Naive thymus-derived CD8-positive, alpha-beta T cell (primary cell): ENCODE data around the gene PAXX. TPM values are rescaled to one million over a fixed set of nuclear protein-coding genes. Genes with fewer than 3 reads are reported as not detected.
A peak's percentile ranks its signal among the peaks of the same experiment; 100 is the strongest.

ENCODE experiments used
- ATAC-seq, 2 donors: fragments of 150-1000 bp; cut with Tn5 transposase in 1 of 2; sonication (Bioruptor Pico), chemical (Tn5 transposase) in 1 of 2; 1 replicate in 1 of 2; 2 replicates in 1 of 2; pipeline ENCODE4 v1.10.0; 2021; ENCODE audit warnings: mild to moderate bottlenecking in 2 of 2, moderate library complexity in 2 of 2
- POLR2A ChIA-PET: fragments of 350-600 bp; sonication (Branson Sonifier 250); formaldehyde crosslinking; loops from one replicate; lab custom pipeline; 2021; ENCODE audit warnings: antibody characterized with exemption; lab: Charles Lee
- DNase-seq, 10 donors: peaks; one replicate each; pipeline versions ENCODE4 v3.0.0 to v3.0.0-alpha.2; 2020 to 2022
- H3K27ac Mint-ChIP-seq, 10 donors: one replicate each; pipeline ENCODE4 v1.8.0; 2020 to 2022; ENCODE audit warnings: mild to moderate bottlenecking in 10 of 10, mixed read lengths in 10 of 10, moderate library complexity in 4 of 10, inconsistent platforms in 1 of 10
- H3K27me3 Mint-ChIP-seq, 5 donors: one replicate each; pipeline ENCODE4 v1.8.0; 2021 to 2022; ENCODE audit warnings: mixed read lengths in 5 of 5
- H3K36me3 Mint-ChIP-seq, 3 donors: one replicate each; pipeline ENCODE4 v1.8.0; 2020 to 2022; ENCODE audit warnings: mixed read lengths in 3 of 3, mild to moderate bottlenecking in 2 of 3, inconsistent platforms in 1 of 3
- H3K4me1 Mint-ChIP-seq, 4 donors: one replicate each; pipeline ENCODE4 v1.8.0; 2021 to 2022; ENCODE audit warnings: mixed read lengths in 4 of 4
- H3K4me3 Mint-ChIP-seq, 10 donors: one replicate each; pipeline ENCODE4 v1.8.0; 2020 to 2022; ENCODE audit warnings: mild to moderate bottlenecking in 10 of 10, mixed read lengths in 10 of 10, moderate library complexity in 6 of 10, inconsistent platforms in 1 of 10
- H3K9me3 Mint-ChIP-seq, 9 donors: one replicate each; pipeline ENCODE4 v1.8.0; 2020 to 2022; ENCODE audit warnings: mixed read lengths in 9 of 9, mild to moderate bottlenecking in 3 of 9, inconsistent platforms in 1 of 9, moderate library complexity in 1 of 9
- polyA plus RNA-seq, 3 donors: library from polyadenylated mRNA; unstranded; fragments of 300-500 nt; fragmentation: Illumina TruSeq; gene quantifications; one replicate each; pipeline ENCODE4 v1.2.3, GENCODE V29; 2021
- total RNA-seq, 8 experiments: library from RNA in 2 of 8; stranded (reverse) in 2 of 8; gene quantifications; one replicate each; pipeline ENCODE4 v1.2.3 and lab custom pipeline; 2021 to 2026

The PAXX gene
- total and polyA plus RNA-seq, 5 experiments from 2014 or later = 104 to 137 (median 119) TPM

GRCh38 chr9:137020771-137021567, 28.7 kb downstream of the PAXX start:
- ATAC-seq = no peak
- Mint-ChIP-seq H3K36me3 (peaks cover 0 to 9% (median 0%) of the 10 kb centered on the region in 3 donors), H3K4me3 (no peak overlapping the region), H3K9me3 (no peaks in the 10 kb centered on the region), H3K4me1 (peaks cover 2 to 15% (median 9%) of the 10 kb centered on the region in 4 donors), H3K27ac (no peak overlapping the region), H3K27me3 (no peaks in the 10 kb centered on the region)
- POLR2A ChIA-PET = interaction anchor here (0.6 to 1.2 kb wide), 4 partner anchors 14 to 606 kb away, joined by 3 to 4 read pairs (median 3); no protein-coding TSS in a partner anchor
- no peak for DNase-seq

- no peaks in the 10 kb centered on the region for H3K9me3 Mint-ChIP-seq
- H3K27me3 Mint-ChIP-seq = no peaks in the 10 kb centered on the region
- H3K36me3 Mint-ChIP-seq = peaks cover 0 to 9% (median 0%) of the 10 kb centered on the region in 3 donors
- H3K27ac Mint-ChIP-seq = no peak overlapping the region
- POLR2A ChIA-PET = interaction anchor here (0.6 to 1.2 kb wide), 4 partner anchors 14 to 200 kb away, joined by 3 read pairs; partner anchors contain the start of gene EDF1
- no peak for ATAC-seq
- H3K4me1 Mint-ChIP-seq = peaks cover 3 to 20% (median 12%) of the 10 kb centered on the region in 4 donors
- DNase-seq = no peak
- H3K4me3 Mint-ChIP-seq = no peak overlapping the region
Measured at GRCh38 chr9:137021568-137021978, 29.4 kb downstream of the PAXX start.

GRCh38 chr9:137021979-137022661, 29.9 kb downstream of the PAXX start:
- POLR2A ChIA-PET = interaction anchor here (0.6 kb wide), 3 partner anchors 13 to 156 kb away, joined by 3 to 4 read pairs (median 3); partner anchors contain the start of gene EDF1
- ATAC-seq (peak; percentile 39 to 53), DNase-seq (peak in 7 of 10 donors; percentile 32 to 56 (median 46))
- peak overlapping the region in 4 of 10 donors; percentile 32 to 80 (median 47) for H3K27ac Mint-ChIP-seq
- H3K9me3 Mint-ChIP-seq = no peaks in the 10 kb centered on the region
- peaks cover 0 to 5% (median 0%) of the 10 kb centered on the region in 3 donors for H3K36me3 Mint-ChIP-seq
- H3K4me3 Mint-ChIP-seq = peak overlapping the region in 1 of 10 donors; percentile 38
- H3K4me1 Mint-ChIP-seq = peaks cover 5 to 25% (median 16%) of the 10 kb centered on the region in 4 donors
- no peaks in the 10 kb centered on the region for H3K27me3 Mint-ChIP-seq

- Mint-ChIP-seq H3K4me1 (peaks cover 5 to 29% (median 20%) of the 10 kb centered on the region in 4 donors), H3K4me3 (no peak overlapping the region), H3K27me3 (no peaks in the 10 kb centered on the region), H3K9me3 (no peaks in the 10 kb centered on the region), H3K27ac (no peak overlapping the region), H3K36me3 (peaks cover 0 to 5% (median 0%) of the 10 kb centered on the region in 3 donors)
- no peak for ATAC-seq
- DNase-seq = no peak
- POLR2A ChIA-PET = interaction anchor here (0.6 kb wide), 1 partner anchor 34 kb away, joined by 4 read pairs; no protein-coding TSS in a partner anchor
Measured at GRCh38 chr9:137022662-137023008, 30.4 kb downstream of the PAXX start.

- DNase-seq = no peak
- POLR2A ChIA-PET = no interaction called here
- Mint-ChIP-seq H3K9me3 (no peaks in the 10 kb centered on the region), H3K27ac (peak overlapping the region in 1 of 10 donors; percentile 43), H3K4me3 (no peak overlapping the region), H3K36me3 (peaks cover 0 to 3% (median 0%) of the 10 kb centered on the region in 3 donors), H3K27me3 (no peaks in the 10 kb centered on the region), H3K4me1 (peaks cover 5 to 29% (median 20%) of the 10 kb centered on the region in 4 donors)
- no peak for ATAC-seq
Measured at GRCh38 chr9:137023157-137023556, 30.9 kb downstream of the PAXX start.

GRCh38 chr9:137023583-137023991, 31.4 kb downstream of the PAXX start:
- no peak overlapping the region for H3K4me3 Mint-ChIP-seq
- ATAC-seq = no peak
- no peak overlapping the region for H3K27ac Mint-ChIP-seq
- no peaks in the 10 kb centered on the region for H3K27me3 Mint-ChIP-seq
- no peak for DNase-seq
- POLR2A ChIA-PET = no interaction called here
- H3K36me3 Mint-ChIP-seq = peaks cover 0 to 3% (median 0%) of the 10 kb centered on the region in 3 donors
- no peaks in the 10 kb centered on the region for H3K9me3 Mint-ChIP-seq
- peaks cover 5 to 28% (median 20%) of the 10 kb centered on the region in 4 donors for H3K4me1 Mint-ChIP-seq

GRCh38 chr9:137025517-137025966, 33.3 kb downstream of the PAXX start:
- Mint-ChIP-seq H3K27ac (peak overlapping the region in 1 of 10 donors; percentile 15), H3K9me3 (no peaks in the 10 kb centered on the region), H3K36me3 (no peaks in the 10 kb centered on the region), H3K4me1 (peaks cover 9 to 43% (median 34%) of the 10 kb centered on the region in 4 donors), H3K4me3 (peak overlapping the region in 3 of 10 donors; percentile 14 to 48 (median 22)), H3K27me3 (no peaks in the 10 kb centered on the region)
- ATAC-seq (peak in 1 of 2 donors; percentile 55), DNase-seq (peak in 4 of 10 donors; percentile 35 to 76 (median 52))
- POLR2A ChIA-PET = interaction anchor here (1.2 to 4.9 kb wide), 3 partner anchors 26 to 227 kb away, joined by 3 to 26 read pairs (median 7); partner anchors contain the start of gene C8G

- Mint-ChIP-seq H3K9me3 (no peaks in the 10 kb centered on the region), H3K4me3 (peak overlapping the region in 7 of 10 donors; percentile 25 to 91 (median 81)), H3K27me3 (no peaks in the 10 kb centered on the region), H3K27ac (peak overlapping the region in 4 of 10 donors; percentile 27 to 66 (median 42)), H3K36me3 (no peaks in the 10 kb centered on the region), H3K4me1 (peaks cover 13 to 48% (median 40%) of the 10 kb centered on the region in 4 donors)
- DNase-seq = no peak
- ATAC-seq = no peak
- POLR2A ChIA-PET = interaction anchor here (1.2 to 4.9 kb wide), 3 partner anchors 27 to 228 kb away, joined by 3 to 26 read pairs (median 7); partner anchors contain the start of gene C8G
Measured at GRCh38 chr9:137026384-137026783, 34.2 kb downstream of the PAXX start.

- ATAC-seq = no peak
Measured at GRCh38 chr9:137026828-137027227, 34.6 kb downstream of the PAXX start.

GRCh38 chr9:137027369-137028262, 35.4 kb downstream of the PAXX start, which contains the start of gene ABCA2:
ABCA2 (minus strand) TSS chr9:137028237; CDS start chr9:137028140, 97 bp downstream.
- H3K36me3 Mint-ChIP-seq = no peaks in the 10 kb centered on the region

More at GRCh38 chr9:137026828-137027227, 34.6 kb downstream of the PAXX start:
- Mint-ChIP-seq H3K27ac (peak overlapping the region in 3 of 10 donors; percentile 36 to 75 (median 71)), H3K4me3 (peak overlapping the region in 9 of 10 donors; percentile 76 to 91 (median 81)), H3K9me3 (no peaks in the 10 kb centered on the region), H3K27me3 (no peaks in the 10 kb centered on the region), H3K4me1 (peaks cover 15 to 52% (median 42%) of the 10 kb centered on the region in 4 donors), H3K36me3 (no peaks in the 10 kb centered on the region)
- no peak for DNase-seq
- POLR2A ChIA-PET = interaction anchor here (0.6 to 4.9 kb wide), 8 partner anchors 9 to 247 kb away, joined by 3 to 26 read pairs (median 4); partner anchors contain the start of genes C8G and CLIC3

More at GRCh38 chr9:137027369-137028262, 35.4 kb downstream of the PAXX start, which contains the start of gene ABCA2:
- H3K4me1 Mint-ChIP-seq = peaks cover 18 to 59% (median 47%) of the 10 kb centered on the region in 4 donors
- POLR2A ChIA-PET = interaction anchor here (0.6 to 4.9 kb wide), 8 partner anchors 8 to 248 kb away, joined by 3 to 26 read pairs (median 4); partner anchors contain the start of genes C8G, CLIC3 and PAXX
- peak within 1 kb of the TSS in 9 of 10 donors; percentile 53 to 89 (median 75) for H3K27ac Mint-ChIP-seq
- H3K4me3 Mint-ChIP-seq = peak within 1 kb of the TSS; percentile 76 to 91 (median 86)
- DNase-seq = no peak
- H3K9me3 Mint-ChIP-seq = no peaks in the 10 kb centered on the region
- no peaks in the 10 kb centered on the region for H3K27me3 Mint-ChIP-seq
- no peak for ATAC-seq
